GM23248 (cell line): Measurements from ENCODE around the gene OCIAD1.

Experiments used
- EZH2 ChIP-seq: fragments of 200-600 bp; sonication (generic); IDR thresholded peaks from 2 replicates; pipeline ENCODE4 v1.6.1; 2018; ENCODE audit warnings: antibody characterized with exemption, mild to moderate bottlenecking; ENCODE audit not compliant: insufficient read depth, poor library complexity, severe bottlenecking
- EZH2phosphoT487 ChIP-seq: fragments of 200-600 bp; sonication (generic); IDR thresholded peaks from 2 replicates; pipeline ENCODE4 v1.6.1; 2018; ENCODE audit warnings: antibody characterized with exemption, moderate library complexity, mild to moderate bottlenecking, low read depth; ENCODE audit not compliant: insufficient read depth

GRCh38 chr4:48902266-48902665 is 71.4 kb downstream of the OCIAD1 start:
- no peak for TF ChIP-seq EZH2
- TF ChIP-seq EZH2phosphoT487, result no peak
